Nephron progenitor cell (in vitro differentiated cells): ENCODE measurements around the gene ACTA1.

ENCODE experiments used
- DNase-seq: peaks from one replicate; pipeline ENCODE4 v3.0.0; 2021
- H3K27ac Mint-ChIP-seq: 2 replicates; pipeline ENCODE4 v1.8.0; 2021; ENCODE audit warnings: mild to moderate bottlenecking, moderate library complexity, mixed read lengths
- H3K27me3 Mint-ChIP-seq: 2 replicates; pipeline ENCODE4 v1.8.0; 2021; ENCODE audit warnings: mild to moderate bottlenecking, low read depth, mixed read lengths; ENCODE audit not compliant: poor library complexity
- H3K36me3 Mint-ChIP-seq: 2 replicates; pipeline ENCODE4 v1.8.0; 2021; ENCODE audit warnings: low read depth, mixed read lengths
- H3K4me1 Mint-ChIP-seq: 2 replicates; pipeline ENCODE4 v1.8.0; 2021; ENCODE audit warnings: mixed read lengths
- H3K4me3 Mint-ChIP-seq: 2 replicates; pipeline ENCODE4 v1.8.0; 2021; ENCODE audit warnings: mild to moderate bottlenecking, moderate library complexity, mixed read lengths
- H3K9me3 Mint-ChIP-seq: 2 replicates; pipeline ENCODE4 v1.8.0; 2021; ENCODE audit warnings: mild to moderate bottlenecking, moderate library complexity, mixed read lengths
- TF ChIP-seq, protein P1 (sequence below): fragments of 200-600 bp; sonication (generic); IDR thresholded peaks from 2 replicates; pipeline ENCODE4 v1.5.0; 2021; ENCODE audit warnings: antibody characterized with exemption

The ACTA1 gene

DNA sequence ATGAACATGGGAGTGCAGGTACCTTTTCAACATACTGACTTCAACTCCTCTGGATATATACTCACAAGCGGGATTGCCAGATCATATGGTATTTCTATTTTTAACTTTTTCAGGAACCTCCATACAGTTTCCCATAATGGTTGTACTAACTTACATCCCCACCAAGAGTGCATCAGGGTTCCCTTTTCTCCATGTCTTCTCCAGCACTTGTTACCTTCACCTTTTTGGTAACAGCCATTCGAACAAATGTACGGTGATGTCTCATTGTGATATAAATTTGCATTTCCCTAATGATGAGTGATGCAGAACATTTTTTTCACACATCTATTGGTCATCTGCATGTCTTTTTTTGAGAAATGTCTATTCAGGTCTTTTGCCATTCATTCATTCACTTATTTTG is 25.9 kb upstream of the ACTA1 start:
- no peaks in the 10 kb centered on the region for H3K27me3 Mint-ChIP-seq
- TF ChIP-seq, protein P1, sequence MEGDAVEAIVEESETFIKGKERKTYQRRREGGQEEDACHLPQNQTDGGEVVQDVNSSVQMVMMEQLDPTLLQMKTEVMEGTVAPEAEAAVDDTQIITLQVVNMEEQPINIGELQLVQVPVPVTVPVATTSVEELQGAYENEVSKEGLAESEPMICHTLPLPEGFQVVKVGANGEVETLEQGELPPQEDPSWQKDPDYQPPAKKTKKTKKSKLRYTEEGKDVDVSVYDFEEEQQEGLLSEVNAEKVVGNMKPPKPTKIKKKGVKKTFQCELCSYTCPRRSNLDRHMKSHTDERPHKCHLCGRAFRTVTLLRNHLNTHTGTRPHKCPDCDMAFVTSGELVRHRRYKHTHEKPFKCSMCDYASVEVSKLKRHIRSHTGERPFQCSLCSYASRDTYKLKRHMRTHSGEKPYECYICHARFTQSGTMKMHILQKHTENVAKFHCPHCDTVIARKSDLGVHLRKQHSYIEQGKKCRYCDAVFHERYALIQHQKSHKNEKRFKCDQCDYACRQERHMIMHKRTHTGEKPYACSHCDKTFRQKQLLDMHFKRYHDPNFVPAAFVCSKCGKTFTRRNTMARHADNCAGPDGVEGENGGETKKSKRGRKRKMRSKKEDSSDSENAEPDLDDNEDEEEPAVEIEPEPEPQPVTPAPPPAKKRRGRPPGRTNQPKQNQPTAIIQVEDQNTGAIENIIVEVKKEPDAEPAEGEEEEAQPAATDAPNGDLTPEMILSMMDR, result no peak
- DNase-seq, result no peak
- H3K36me3 Mint-ChIP-seq, result peaks cover 69% of the 10 kb centered on the region
- H3K27ac Mint-ChIP-seq, result no peak overlapping the region
- H3K9me3 Mint-ChIP-seq, result no peaks in the 10 kb centered on the region
- H3K4me1 Mint-ChIP-seq, result no peaks in the 10 kb centered on the region
- H3K4me3 Mint-ChIP-seq, result no peak overlapping the region

DNA sequence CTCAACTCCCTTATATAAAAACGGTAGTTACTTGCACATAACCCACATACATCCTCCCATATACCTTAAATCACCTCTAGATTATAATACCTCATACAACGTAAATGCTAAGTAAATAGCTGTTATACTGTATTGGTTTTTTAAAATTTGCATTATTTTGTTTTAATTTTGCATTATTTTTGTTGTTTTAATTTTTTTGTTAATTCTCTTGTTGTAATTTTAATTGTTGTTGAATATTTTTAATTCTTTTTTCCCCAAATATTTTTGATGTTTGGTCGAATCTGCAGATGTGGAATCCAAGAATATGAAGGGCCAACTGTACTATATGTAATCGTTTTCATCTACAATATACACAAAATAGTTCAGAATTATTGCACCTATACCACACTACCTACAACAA is 23.5 kb upstream of the ACTA1 start:
- no peak overlapping the region for H3K27ac Mint-ChIP-seq
- no peak overlapping the region for H3K4me3 Mint-ChIP-seq
- DNase-seq, result no peak
- peaks cover 53% of the 10 kb centered on the region for H3K36me3 Mint-ChIP-seq
- no peaks in the 10 kb centered on the region for H3K9me3 Mint-ChIP-seq
- TF ChIP-seq, protein P1, result no peak
- peaks cover 8% of the 10 kb centered on the region for H3K4me1 Mint-ChIP-seq
- no peaks in the 10 kb centered on the region for H3K27me3 Mint-ChIP-seq

DNA sequence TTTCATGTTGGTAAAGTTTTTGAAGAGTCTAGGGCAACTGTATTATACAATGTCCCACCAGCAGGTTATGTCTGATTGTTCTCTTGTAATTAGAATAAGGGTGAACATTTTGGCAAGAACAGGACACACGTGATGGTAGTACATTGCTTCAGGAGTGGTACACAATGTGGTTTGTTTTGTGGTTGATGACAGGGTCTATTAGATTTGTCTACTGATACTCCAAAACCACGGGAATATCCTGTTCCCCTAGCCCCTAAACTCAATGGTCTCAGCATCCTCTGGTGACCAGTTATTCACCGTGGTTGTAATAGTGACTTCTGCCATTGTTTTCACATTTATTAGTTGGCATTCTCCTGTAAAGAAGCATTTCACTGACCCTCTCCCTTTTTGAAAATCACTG is 22.1 kb upstream of the ACTA1 start:
- no peak for DNase-seq
- TF ChIP-seq, protein P1, result no peak
- Mint-ChIP-seq H3K36me3 (peaks cover 49% of the 10 kb centered on the region), H3K4me1 (peaks cover 8% of the 10 kb centered on the region), H3K4me3 (no peak overlapping the region), H3K27me3 (no peaks in the 10 kb centered on the region), H3K27ac (no peak overlapping the region), H3K9me3 (no peaks in the 10 kb centered on the region)

DNA sequence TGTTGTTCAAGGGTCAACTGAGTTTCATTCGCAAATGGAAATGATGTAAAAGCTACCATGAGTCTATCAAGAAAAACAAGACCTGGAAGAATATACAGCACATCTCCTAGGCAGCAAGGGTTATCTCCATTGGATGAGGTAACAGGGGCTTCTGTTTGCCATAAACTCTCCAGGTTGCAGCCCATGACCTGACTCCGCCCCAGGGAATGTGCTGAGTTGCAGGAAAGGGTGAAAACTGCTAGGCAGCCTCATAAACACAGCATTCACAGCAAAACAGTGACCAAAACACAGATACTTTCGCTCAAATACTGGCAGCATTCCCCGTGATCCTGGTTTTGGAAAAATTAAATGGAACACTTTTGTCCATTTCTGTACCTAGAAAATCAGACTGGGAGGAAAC is 20.2 kb upstream of the ACTA1 start:
- Mint-ChIP-seq H3K4me3 (no peak overlapping the region), H3K36me3 (peaks cover 43% of the 10 kb centered on the region), H3K27ac (no peak overlapping the region), H3K27me3 (no peaks in the 10 kb centered on the region), H3K4me1 (peaks cover 8% of the 10 kb centered on the region), H3K9me3 (no peaks in the 10 kb centered on the region)
- no peak for DNase-seq
- TF ChIP-seq, protein P1, result no peak

DNA sequence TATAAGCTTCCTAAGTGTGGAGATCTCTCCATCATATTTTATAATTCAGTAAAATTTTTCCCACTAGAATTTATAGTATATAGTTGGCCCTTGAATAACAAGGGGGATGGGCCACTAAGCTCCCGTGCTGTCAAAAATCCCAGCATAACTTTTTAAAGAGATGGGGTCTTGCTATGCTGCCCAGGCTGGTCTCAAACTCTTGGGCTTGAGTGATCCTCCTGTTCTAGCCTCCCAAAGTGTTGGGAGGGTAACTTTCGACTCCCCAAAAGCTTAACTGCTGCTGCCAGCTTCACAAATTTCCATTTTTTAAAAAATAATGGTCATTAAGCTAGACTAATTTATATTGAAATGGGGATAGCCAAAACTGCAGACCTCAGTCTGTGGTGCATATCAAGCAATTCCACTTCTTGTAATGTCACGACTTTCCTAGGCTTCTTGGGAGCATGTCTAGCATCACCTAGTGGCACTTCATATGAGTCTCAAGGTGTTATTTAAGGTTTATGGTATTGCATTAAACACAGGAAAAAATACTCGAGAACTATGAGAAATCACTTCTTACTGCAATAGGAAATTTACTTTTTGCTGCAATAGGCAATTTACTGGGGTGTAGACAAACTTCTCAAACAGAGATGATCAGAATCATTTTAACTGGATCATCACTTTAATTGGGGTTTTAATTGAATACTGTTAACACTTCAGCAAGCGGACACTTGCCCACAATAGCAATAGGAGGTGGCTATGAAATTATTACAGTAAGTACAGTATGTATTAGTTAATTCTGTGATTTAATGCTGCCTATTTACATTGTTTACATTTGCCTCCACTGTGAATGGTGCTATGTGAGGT is 19.3 kb upstream of the ACTA1 start:
- TF ChIP-seq, protein P1, result peak; percentile 32
- H3K27ac Mint-ChIP-seq, result no peak overlapping the region
- H3K4me1 Mint-ChIP-seq, result peaks cover 8% of the 10 kb centered on the region
- DNase-seq, result no peak
- peaks cover 47% of the 10 kb centered on the region for H3K36me3 Mint-ChIP-seq
- H3K27me3 Mint-ChIP-seq, result no peaks in the 10 kb centered on the region
- no peak overlapping the region for H3K4me3 Mint-ChIP-seq
- no peaks in the 10 kb centered on the region for H3K9me3 Mint-ChIP-seq

DNA sequence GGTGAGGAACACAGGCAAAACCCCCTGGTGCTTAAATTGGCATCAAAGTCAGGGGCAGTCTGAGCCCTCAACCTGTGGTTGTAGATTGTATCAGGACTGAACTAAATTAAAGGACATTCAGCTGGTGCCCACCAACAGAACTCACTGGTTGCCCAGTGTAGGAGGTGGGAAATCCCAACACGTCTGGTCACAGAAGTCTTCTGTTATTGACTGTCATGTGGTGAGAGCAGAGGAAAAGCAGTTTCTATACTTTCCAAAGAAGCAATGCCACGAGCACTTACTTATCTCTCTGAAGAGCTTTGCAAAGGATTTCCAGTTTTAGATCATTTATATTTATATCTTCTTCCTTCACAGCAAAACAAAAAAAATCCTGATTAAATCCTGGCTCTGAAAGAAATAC is 15.0 kb upstream of the ACTA1 start:
- TF ChIP-seq, protein P1, result no peak
- no peak overlapping the region for H3K27ac Mint-ChIP-seq
- H3K4me1 Mint-ChIP-seq, result no peaks in the 10 kb centered on the region
- no peak overlapping the region for H3K4me3 Mint-ChIP-seq
- H3K36me3 Mint-ChIP-seq, result peaks cover 65% of the 10 kb centered on the region
- no peak for DNase-seq
- no peaks in the 10 kb centered on the region for H3K9me3 Mint-ChIP-seq
- H3K27me3 Mint-ChIP-seq, result no peaks in the 10 kb centered on the region
